Neutrophil (primary cell): Measurements from ENCODE around the gene SWAP70.

Source experiments
- H3K27ac ChIP-seq: fragments of 200-600 bp; sonication (generic); 2 replicates; pipeline ENCODE4 v1.5.1; 2016; ENCODE audit warnings: mild to moderate bottlenecking, moderate library complexity
- H3K27me3 ChIP-seq: fragments of 200-600 bp; sonication (generic); 2 replicates; pipeline ENCODE4 v1.6.0; 2016; ENCODE audit warnings: mild to moderate bottlenecking
- H3K36me3 ChIP-seq: fragments of 200-600 bp; sonication (generic); 2 replicates; pipeline ENCODE4 v1.5.1; 2017
- H3K4me1 ChIP-seq, 2 experiments: fragments of 200-600 bp in 1 of 2; sonication (generic) in 1 of 2; 1 replicate in 1 of 2; 2 replicates in 1 of 2; pipeline versions ENCODE4 v1.5.1 to v1.6.1; 2013 to 2016; ENCODE audit warnings: low read depth in 1 of 2, low read length in 1 of 2, mild to moderate bottlenecking in 1 of 2, moderate library complexity in 1 of 2; ENCODE audit not compliant: control insufficient read depth in 1 of 2, insufficient read depth in 1 of 2
- H3K4me3 ChIP-seq, 2 experiments: fragments of 200-600 bp in 1 of 2; sonication (generic) in 1 of 2; 1 replicate in 1 of 2; 2 replicates in 1 of 2; pipeline ENCODE4 v1.5.1; 2013 to 2016; ENCODE audit warnings: low read depth in 1 of 2, low read length in 1 of 2, mild to moderate bottlenecking in 1 of 2, moderate library complexity in 1 of 2
- H3K9me3 ChIP-seq: fragments of 200-600 bp; sonication (generic); 2 replicates; pipeline ENCODE4 v1.5.1; 2016
- CTCF ChIP-seq: fragments of 200-600 bp; sonication (generic); IDR thresholded peaks from 2 replicates; pipeline ENCODE4 v1.5.1; 2016; ENCODE audit warnings: antibody characterized with exemption

SWAP70 gene

DNA sequence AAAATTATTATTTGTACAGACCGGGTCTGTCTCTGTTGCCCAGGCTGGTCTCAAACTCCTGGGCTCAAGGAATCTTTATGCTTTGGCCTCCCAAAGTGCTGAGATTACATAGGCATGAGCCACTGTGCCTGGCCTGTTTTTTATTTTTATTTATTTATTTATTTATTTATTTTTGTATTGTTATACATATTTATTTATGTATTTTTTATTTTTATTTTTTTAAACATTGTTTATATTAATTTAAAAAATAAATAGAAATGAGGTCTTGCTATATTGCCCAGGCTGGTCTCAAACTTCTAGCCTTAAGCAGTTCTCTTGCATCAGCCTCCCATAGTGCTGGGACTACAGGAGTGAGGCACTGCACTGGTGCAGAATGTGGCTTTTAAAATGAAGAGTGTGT lies 47.0 kb downstream of the SWAP70 start:
- H3K27me3 ChIP-seq = no peaks in the 10 kb centered on the region
- no peaks in the 10 kb centered on the region for H3K36me3 ChIP-seq
- no peak overlapping the region for H3K27ac ChIP-seq
- H3K9me3 ChIP-seq = no peaks in the 10 kb centered on the region
- no peak overlapping the region for H3K4me3 ChIP-seq
- H3K4me1 ChIP-seq = peaks cover 0 to 10% of the 10 kb centered on the region in 2 experiments
- no peak for TF ChIP-seq CTCF

DNA sequence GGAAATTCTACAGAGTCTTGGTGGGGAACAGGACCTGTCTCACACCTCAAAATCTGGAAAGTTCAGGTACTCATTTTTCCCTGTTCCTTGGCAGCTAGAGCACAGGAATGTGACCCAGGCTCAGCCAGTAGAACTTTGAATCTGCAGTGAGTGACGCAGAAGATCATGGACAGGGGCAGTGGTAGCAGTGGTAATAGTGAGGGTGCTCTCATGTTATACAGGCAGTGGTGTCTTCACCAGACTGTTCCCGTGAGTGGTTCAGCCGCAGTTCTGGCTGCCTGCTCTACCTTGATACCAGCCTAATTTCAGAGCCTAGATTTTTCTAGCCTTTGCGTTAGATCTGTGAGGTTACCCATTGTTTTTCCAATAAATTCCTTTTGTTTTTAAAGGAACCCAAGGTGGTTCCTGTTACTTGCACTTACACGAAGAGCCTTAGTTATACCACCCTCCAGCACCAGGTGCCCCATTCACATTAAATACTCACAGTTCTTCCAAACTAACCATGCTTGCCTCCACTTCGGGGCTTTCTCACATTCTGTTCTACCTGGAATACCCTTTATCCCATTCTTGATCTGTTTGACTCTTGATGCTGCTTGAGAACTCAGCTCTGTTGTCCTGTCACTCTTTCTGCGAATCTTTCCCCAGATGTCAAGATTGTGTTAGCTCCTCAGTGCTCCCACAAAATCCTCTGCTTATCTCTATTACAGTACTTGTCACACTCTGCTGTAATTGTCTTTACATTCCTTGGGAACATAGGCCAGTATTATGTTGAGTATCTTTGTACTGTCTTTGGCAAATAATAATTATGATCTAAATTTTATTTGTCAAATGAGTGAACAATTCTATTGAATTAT lies 47.8 kb downstream of the SWAP70 start:
- Histone ChIP-seq H3K4me3 (no peak overlapping the region), H3K27me3 (no peaks in the 10 kb centered on the region), H3K9me3 (no peaks in the 10 kb centered on the region), H3K27ac (no peak overlapping the region), H3K4me1 (peaks cover 5 to 11% of the 10 kb centered on the region in 2 experiments), H3K36me3 (no peaks in the 10 kb centered on the region)
- TF ChIP-seq CTCF = no peak

DNA sequence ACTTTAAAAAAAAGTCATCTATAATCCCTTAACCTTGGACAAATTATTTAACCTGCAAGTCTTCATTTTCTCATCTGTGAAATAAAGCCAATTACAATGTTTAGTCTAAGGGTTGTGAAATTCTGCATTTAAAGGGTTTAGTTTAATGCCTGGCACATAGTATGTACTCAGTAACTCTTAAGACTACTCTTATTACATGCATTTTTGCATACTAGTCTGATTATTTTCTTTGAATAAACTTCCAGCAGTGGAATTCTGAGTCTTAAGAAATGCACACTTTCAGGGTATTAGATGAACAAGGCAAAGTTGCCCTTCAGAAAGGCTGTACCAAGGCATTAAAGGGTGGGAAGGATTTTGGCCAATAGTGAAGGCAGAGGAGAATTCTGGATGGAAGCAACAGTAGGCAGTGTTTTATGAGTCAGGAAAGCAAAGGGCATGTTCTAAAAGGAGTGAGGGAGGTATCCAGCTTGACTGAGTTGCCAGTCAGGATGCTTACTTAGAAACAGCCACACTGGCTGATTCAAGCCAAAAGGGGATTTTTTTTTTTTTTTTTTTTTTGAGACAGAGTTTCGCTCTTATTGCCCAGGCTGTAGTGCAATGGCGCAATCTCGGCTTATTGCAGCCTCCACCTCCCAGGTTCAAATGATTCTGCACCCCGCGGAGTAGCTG lies 50.5 kb downstream of the SWAP70 start:
- no peak for TF ChIP-seq CTCF

DNA sequence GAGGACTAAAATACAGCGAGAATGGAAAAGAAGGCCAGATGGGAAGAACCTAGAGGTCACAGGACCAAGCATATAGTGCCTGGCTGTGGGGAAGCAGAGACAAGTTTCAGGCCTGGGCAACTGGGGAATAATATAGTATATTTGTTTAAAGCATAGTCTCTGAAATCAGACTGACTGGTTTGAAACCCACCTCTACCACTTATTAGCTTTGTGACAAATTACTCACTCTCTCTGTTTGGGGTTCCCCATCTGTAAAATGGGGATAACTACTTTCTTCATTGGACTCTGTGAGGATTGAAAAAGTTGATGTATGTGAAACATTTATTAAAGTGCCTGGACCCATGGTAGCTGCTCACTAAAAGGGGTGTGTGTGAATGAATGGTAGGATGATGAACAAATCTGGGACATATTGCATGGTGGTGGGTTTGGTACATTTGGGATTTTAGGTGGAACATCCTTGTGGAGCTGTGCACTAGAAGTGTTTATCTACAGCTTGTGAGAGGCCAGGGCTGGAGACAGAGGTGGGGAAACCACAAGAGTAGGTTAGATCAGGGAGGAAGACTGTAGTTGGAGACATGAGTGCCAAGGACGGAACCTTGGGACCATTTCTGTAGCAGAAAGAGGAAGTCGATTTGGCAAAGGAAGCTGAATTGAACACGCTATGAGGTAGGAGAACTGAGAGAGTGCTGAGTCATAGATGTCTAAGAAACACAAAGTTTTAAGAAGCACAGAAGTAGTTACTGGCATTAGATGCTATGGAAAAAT lies 52.6 kb downstream of the SWAP70 start:
- Histone ChIP-seq H3K4me1 (peaks cover 18 to 30% of the 10 kb centered on the region in 2 experiments), H3K9me3 (no peaks in the 10 kb centered on the region), H3K36me3 (no peaks in the 10 kb centered on the region), H3K4me3 (peak overlapping the region; percentile 44 to 45), H3K27ac (peak overlapping the region; percentile 78), H3K27me3 (no peaks in the 10 kb centered on the region)
- TF ChIP-seq CTCF = peak; percentile 16

More for the DNA sequence above, 50.5 kb downstream of the SWAP70 start:
- peaks cover 12 to 16% of the 10 kb centered on the region in 2 experiments for H3K4me1 ChIP-seq
- no peaks in the 10 kb centered on the region for H3K36me3 ChIP-seq
- no peak overlapping the region for H3K27ac ChIP-seq
- no peaks in the 10 kb centered on the region for H3K9me3 ChIP-seq
- H3K4me3 ChIP-seq = no peak overlapping the region
- H3K27me3 ChIP-seq = no peaks in the 10 kb centered on the region

DNA sequence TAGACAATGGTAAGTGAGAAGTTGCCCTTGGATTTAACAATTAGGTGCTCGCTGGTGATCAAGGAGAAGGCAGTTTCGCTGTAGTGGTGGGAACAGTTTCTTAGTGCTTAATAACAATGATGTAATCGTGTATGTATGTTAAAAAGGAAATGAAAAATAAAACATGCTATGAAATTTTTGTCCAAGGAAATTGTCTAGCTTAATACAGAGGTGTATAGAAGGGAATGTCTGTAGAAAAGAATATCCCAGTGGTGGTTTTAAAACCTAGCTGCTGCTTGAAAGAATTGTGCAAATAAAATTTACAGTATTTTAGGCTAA lies 53.1 kb downstream of the SWAP70 start:
- Histone ChIP-seq H3K4me3 (peak overlapping the region; percentile 44 to 45), H3K9me3 (no peaks in the 10 kb centered on the region), H3K27me3 (no peaks in the 10 kb centered on the region), H3K36me3 (no peaks in the 10 kb centered on the region), H3K27ac (peak overlapping the region; percentile 78), H3K4me1 (peaks cover 18 to 30% of the 10 kb centered on the region in 2 experiments)
- TF ChIP-seq CTCF = no peak
